ENCODE data around the gene ZNF558. TPM values are rescaled to one million over a fixed set of nuclear protein-coding genes. Genes with fewer than 3 reads are reported as not detected.

ZNF558 gene
- total and polyA plus RNA-seq, 2 donors (not counting 3 experiments of a cell fraction or from before 2014, with no cell fraction given) = 0.35 to 4.2 TPM

GRCh38 chr19:8811315-8812172 is 20.6 kb downstream of the ZNF558 start:
- no peak overlapping the region for H3K4me2 ChIP-seq (ENCODE audit: insufficient read depth, low read length)

More at GRCh38 chr19:8811315-8812172, 20.6 kb downstream of the ZNF558 start:
- Histone ChIP-seq H3K9me1 (replicated peaks; ENCODE audit: control insufficient read depth, extremely low read depth, insufficient read depth, low read length) (no peaks in the 10 kb centered on the region), H3K36me3 (ENCODE audit: control insufficient read depth in 2 of 2, extremely low read depth in 1 of 2, insufficient read depth in 2 of 2, low read length in 2 of 2) (no peaks in the 10 kb centered on the region), H3K9ac (replicated peaks; ENCODE audit: extremely low read depth, insufficient read depth, low read length) (no peak overlapping the region), H3K27me3 (ENCODE audit: control insufficient read depth in 2 of 2, insufficient read depth in 2 of 2, low read length in 2 of 2) (no peaks in the 10 kb centered on the region), H2AFZ (ENCODE audit: low read depth, low read length) (no peak overlapping the region), H3K9me3 (replicated peaks; ENCODE audit: control insufficient read depth, insufficient read depth, low read length) (peaks cover 21% of the 10 kb centered on the region), H3K79me2 (ENCODE audit: control insufficient read depth, insufficient read depth, low read length) (no peaks in the 10 kb centered on the region), H3K4me1 (ENCODE audit: control insufficient read depth, extremely low read depth, insufficient read depth, low read length) (no peaks in the 10 kb centered on the region), H3K4me3 (replicated peaks in 1 of 3; ENCODE audit: insufficient read depth in 1 of 3, low read depth in 1 of 3, low read length in 3 of 3) (no peak overlapping the region), H4K20me1 (replicated peaks; ENCODE audit: control insufficient read depth, extremely low read depth, insufficient read depth, low read length) (no peaks in the 10 kb centered on the region), H3K27ac (ENCODE audit: insufficient read depth, low read depth, low read length) (no peak overlapping the region)
- POLR2A ChIA-PET = no interaction called here
- CTCF ChIA-PET = no interaction called here
- FAIRE-seq = no peak
- intact Hi-C loops (cut with micrococcal nuclease) (no loop called here), dilution Hi-C loops (cut with MboI; ENCODE audit: extremely low pct_ligation_motif_present, low sequenced_read_pairs) (no loop called here)
- no TSS peak for BruUV-seq (replicated peaks)
- TF ChIP-seq GATA2 (IDR thresholded peaks at IDR 0.05; ENCODE audit: insufficient read depth, insufficient read length, low read depth, low read length) (no peak), POLR2A (IDR thresholded peaks at IDR 0.05; ENCODE audit: low read depth, low read length) (no peak), MAX (IDR thresholded peaks at IDR 0.05; ENCODE audit: insufficient read depth, insufficient read length) (no peak), FOS (IDR thresholded peaks at IDR 0.05; ENCODE audit: borderline replicate concordance, insufficient read depth, low read length) (no peak), EZH2 (IDR thresholded peaks at IDR 0.05; ENCODE audit: borderline replicate concordance, low read depth, low read length, severe bottlenecking) (no peak), JUN (IDR thresholded peaks at IDR 0.05; ENCODE audit: borderline replicate concordance, insufficient read depth, insufficient read length, low read depth) (no peak), POLR2AphosphoS5 (IDR thresholded peaks at IDR 0.05; ENCODE audit: insufficient read depth, low read depth, low read length) (no peak), CTCF (IDR thresholded peaks at IDR 0.05; ENCODE audit: extremely low read depth in 1 of 2, insufficient read depth in 1 of 2, low read depth in 1 of 2, low read length in 2 of 2) (no peak), MYC (IDR thresholded peaks at IDR 0.05; ENCODE audit: low read depth, low read length) (no peak)
- no peak for DNase-seq (ENCODE audit: low read depth, low spot score)
